T-helper 9 cell (primary cell): ENCODE data around the gene PKNOX2.

Experiments
- DNase-seq: peaks from one replicate; pipeline ENCODE4 v3.0.0-alpha.2; 2020

PKNOX2 gene

DNA sequence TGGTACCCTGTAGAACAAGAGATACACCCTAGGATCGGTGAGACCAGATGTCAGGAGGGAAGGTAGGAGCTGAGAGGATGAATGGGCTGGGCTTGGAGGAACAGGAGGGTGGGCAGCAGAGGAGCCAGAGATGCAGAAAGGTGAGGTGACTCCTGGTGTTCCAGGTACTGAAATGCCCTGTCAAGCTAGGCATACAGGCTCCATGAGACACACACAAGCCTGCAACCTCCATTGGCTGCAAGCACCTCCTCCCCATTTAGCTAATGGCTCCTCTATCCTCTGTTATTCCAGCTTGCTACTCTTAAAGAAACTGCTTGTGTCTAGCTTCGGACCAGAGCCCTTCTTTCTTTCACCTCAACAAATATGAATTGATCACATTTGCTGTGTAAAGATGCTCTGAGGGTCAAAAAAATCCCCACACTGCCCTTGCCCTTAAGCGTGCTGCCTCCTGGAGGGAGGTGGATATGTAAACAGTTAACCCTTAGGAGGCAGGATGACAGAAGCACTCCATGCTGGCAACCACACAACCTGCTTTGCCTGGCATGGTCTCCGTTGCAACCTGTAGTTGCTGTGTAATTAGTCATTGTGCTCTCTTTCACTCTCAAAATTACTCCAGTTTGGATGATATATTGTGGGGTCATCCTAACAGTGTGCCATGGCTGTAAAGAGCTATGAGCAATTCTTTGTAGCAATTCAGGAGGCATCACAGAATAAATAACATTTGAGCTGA is 156.0 kb downstream of the PKNOX2 start:
- no peak for DNase-seq

DNA sequence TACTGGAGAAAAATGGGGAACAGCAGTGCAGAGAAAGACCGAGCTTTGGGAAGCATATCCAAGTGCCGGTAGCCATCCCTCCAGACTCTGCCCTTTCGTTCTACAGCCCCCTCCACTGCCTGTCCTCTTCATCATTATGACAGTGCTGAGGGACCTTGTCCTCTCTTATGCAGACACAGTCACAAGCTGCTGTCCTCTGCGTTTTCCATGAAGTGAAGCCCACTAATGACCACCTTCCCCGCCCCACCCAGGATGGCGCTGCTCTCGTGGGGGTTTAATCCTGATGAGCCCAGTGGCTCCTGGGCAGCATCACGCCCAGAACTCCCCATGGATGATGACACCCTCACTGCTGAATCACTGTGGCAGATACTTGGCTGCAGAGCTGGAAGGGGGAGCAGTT is 157.7 kb downstream of the PKNOX2 start:
- no peak for DNase-seq

DNA sequence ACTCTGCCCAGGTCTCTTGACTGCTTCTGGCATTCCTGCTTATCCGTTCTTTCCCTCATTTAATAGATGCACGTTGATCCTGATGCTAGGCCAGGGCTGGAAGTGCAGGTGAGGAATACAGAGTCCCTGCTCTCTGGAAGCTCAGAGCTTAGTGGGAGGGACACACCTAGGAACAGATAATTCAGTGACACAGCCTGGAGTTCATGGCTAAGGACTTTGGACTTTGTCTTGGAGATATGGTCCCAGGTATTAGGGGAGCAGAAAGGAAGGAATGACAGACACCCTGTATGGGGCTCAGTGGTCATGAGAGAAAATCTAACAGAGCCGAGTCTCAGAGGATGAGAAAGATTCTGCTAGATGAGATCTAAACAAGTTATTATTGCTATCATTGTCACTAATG is 160.6 kb downstream of the PKNOX2 start:
- DNase-seq, result no peak

DNA sequence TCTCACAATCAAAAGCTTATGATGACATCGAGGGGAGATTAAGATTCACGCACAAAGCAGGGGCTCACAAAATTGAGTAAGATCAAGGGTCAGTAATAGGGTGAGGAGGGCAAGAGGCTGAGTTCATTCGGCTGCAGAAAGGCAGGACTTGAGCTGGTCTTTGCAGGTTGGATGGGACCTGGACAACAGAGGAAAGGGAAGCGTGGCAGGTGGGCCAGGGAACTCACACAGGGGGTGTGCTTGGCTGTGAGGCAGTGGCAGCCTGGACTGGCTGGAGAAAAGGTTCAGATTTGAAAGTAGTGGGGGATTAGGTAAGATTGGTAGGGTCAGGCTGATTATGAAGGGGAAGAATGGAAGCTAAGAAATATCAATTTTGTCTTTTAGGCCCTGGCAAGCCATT is 161.6 kb downstream of the PKNOX2 start:
- DNase-seq, result no peak

DNA sequence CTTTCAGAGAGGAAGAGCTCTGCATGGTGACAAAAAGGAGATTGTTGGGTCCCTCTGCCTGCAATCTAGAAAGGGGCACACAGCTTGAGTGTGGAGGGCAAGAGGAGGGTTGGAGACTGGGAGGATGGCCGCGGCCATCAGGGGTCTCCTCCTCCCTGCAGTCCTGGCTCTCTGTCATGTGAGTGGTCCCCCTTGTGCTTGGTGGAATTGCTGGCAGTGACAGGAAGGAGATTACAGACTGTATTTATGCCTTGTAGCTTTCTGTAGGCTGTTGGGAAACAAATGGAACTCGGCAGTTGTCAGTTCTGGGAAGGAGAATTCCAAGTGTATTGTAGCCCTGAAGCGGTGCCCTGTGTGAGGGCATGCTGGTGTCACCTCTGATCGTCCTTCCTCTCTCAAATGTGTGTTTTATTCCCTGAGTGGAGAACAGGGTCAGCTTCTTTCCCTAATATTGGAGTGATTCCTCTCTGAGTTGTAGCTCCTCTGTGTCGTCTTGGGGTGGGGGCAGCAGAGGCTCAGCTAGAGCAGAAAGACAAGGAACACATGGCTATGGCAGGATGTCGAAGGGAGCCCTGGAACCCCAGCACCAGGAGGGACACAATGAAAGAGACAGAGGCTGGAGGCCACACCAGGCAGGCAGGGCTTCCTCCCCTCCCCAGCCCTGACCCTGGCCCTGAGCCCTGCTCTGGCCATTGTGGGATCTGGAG is 163.1 kb downstream of the PKNOX2 start:
- DNase-seq, result no peak

DNA sequence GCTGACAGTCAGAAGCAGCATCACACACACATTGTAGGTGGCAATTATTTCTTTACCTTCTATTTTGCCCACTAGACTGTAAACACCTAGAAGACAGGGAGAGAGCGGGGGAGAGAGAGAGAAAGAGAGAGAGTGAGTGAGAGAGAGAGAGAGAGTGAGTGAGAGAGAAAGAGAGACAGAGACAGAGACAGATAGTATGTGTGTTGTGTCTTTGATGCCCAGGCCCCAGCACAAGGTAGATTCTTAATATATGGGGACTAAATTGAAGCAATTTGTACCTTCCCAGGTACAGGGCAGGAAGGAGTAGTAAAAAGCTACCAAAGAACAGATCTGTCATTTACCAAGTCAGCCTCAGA is 163.7 kb downstream of the PKNOX2 start:
- no peak for DNase-seq

DNA sequence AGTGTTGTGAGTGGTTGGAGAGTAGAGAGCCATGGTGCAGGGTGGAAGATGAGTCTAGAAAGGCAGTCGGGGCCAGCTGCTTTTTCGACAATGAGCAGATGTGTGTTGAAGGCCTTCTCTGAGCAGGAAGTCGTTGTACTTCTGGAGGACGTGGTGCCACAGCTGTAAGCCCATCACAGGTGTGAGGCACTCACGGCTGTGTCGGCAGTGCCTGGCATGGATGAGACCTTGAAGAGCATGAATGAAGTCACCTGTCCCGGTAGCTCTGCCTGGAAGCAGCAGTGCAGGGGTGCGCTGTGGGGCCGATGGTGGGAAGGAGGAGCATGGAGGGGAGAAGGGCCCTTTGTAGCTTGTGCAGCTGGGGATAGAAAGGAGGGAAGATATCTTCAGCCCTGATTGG is 165.2 kb downstream of the PKNOX2 start:
- no peak for DNase-seq

DNA sequence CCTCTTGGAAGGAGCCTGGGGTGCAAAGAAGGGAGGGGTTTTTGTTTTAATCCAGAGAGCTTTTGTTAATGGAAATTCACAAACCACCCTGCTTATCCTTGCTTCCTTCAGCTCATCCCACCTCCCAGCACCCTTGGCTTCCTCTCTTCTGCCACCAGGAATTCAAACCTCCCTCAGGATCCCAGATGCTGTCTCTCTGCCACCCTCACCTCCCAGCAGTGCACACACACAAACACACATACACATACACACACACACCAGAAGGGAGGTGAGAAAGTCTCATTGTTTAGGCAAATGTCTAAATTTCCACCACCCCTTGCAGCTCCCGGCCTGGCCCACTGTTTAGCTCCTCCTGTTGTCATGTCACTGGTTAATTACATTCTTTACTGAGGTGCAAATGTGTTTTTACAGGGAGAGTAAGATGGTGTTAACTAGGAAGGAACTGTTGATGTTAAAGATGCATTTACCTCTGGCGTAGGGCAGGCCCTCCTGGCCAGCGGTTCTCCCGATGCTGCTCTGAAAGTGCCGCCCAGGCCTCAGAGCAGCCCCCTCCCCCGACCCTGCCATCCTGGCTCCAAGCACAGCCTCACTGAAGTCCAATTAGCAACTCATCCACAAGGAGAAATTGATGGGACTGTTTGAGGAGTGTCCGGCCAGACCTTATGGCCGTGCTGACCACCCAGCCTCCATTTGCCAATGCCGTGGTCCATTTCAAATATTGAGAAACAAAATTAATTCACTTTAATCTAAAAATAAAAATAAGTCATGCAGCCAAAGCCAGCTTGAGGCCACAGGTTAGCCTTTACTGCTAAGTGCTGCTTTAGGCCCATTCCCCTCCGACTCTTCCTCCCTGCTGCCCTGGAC is 166.1 kb downstream of the PKNOX2 start:
- DNase-seq, result no peak

DNA sequence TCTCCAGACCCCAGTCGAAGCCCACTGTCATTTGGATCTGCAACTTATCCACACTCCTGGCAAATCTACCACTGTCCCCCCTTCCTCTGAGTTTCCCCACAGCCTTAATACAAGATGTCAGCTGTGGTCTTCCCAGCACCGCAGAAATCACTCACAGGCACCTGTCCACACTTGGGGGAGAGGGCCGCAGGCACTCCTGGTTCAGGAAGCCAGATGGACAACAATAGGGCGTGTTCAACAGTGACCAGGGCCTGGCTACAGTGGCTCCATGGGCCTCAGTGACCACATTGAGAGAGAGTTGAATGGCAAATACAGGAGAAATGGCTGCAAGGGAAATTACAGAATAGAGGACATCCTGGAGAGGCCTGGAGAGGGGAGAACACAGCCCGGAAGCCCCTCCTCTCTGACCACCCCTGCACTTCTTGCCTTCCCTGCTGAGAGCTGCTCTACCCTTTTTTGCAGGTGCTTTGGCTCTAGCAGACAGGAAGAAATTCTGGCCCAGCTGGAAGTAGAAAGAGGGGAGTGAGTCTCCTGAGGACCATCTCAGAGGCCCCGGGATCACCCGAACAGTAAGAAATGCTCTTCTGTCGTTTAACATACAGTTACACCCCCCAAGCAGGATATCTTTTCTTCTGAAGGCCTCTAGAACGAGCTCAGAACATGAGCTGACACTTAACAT is 166.9 kb downstream of the PKNOX2 start:
- no peak for DNase-seq

DNA sequence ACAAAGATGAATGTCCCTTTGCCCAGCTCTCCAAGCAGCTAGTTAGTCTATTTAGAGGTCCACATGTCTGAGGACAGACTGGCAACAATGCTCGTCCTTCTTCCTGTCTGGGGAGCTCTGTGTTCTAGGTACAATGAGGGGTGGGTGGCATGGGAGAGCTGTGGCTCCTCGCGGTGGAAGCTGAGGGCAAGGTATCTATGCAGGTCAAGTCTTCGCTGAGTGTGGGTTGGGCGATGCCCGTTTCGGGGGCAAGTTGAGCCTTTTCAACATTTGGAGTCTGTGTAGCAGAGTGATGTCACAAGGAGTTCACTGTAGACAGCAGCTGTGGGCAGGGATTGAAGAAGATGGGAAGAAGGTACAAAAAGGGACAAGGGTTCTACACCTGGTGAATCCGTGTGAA is 168.3 kb downstream of the PKNOX2 start:
- DNase-seq, result no peak

DNA sequence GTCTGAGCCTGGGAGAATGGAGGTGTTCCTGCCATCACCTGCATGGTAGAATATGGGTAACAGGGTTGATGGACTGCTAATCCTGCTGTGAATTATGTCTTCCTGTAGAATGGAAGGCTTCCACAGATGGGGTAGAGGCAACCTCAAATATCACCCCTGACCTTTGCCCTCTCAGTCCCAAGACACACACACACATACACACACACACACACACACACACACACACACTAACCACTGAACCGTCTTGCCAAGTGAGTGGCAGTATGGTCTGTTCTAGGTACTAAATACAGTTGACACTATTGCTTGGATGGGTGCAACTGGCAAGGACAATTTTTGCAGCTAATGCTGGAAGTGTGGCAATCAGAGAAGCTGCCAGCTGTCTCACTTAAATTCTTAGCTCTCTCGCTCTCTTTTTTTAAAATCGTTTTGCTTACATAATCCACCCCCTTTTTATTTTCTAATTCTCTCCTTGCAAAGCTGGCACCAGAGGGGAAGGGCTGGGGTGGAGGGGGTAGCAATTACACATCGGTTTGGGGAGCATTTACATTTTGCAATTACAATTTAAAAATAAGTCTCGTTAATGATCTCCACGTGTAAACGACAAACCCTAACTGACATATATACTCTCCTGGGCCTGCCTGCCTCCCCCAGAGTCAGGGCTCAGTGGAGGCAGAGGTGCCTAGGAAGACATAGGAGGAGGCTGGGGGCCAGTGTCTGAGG is 169.0 kb downstream of the PKNOX2 start:
- no peak for DNase-seq

DNA sequence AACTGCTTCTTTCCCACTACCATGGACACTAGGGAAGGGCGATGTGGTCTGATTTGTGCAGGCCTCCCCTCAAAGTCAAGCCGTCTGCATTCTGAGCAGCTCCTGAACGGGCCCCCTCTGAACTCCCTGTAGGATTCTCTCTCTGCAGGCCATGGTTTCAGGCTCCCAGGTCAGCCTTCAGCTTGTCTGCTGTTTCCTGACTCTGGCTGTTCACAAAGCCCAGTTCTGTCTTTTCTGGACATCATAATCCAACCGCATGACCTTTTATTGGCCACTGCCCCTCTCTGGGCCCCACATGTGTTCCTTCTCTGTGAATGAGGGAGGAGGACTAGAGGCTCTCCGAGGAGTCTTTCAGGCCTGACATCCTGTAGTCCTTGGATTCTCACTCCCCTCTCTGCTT is 170.6 kb downstream of the PKNOX2 start:
- no peak for DNase-seq

DNA sequence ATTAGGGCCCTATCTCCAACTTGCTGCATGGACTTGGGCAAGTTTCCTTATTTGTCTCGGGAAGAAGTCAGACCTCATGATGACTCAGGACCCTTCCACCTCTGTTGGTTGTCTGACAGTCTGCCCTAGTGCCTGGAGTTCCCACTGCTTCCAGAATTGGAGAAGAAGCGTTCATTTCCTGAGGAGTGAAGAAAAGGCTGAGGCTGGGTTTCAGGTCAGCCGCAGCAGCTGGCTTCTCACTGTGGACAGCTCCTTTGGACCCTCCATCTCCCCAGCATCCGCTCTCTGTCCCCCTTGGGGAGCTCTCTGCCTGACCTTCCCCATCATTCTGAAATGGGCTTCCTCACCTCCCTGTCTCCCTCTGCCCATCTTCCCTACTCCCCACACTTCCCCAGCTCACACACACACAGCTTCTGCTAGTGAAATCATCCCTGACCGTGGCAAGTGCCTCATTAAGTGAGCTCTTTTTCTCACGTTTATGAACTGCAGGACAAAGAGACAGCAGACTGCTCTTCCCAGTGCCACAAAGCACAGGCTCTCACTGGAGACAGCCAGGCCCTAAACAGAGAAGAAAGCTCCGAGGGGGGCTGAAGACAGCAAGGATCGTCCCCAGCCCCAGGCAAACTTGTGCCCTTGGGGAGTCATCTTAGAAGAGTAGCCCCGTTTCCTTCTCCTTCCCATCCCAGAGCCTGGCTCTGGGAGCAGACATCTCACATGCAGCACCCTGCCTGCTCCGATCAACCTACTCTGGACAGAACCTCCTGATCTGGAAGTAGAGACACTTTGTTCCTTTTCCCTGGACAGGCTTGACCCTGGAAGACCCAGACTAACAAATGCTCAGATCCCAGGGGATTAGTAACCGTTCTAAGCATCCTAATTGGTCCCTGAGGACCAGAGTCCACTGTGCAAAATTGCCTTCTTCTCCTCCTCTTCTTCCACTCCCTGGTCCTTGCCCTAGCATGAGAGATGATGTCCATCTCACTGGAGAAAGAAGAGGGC is 173.6 kb downstream of the PKNOX2 start:
- DNase-seq, result no peak

DNA sequence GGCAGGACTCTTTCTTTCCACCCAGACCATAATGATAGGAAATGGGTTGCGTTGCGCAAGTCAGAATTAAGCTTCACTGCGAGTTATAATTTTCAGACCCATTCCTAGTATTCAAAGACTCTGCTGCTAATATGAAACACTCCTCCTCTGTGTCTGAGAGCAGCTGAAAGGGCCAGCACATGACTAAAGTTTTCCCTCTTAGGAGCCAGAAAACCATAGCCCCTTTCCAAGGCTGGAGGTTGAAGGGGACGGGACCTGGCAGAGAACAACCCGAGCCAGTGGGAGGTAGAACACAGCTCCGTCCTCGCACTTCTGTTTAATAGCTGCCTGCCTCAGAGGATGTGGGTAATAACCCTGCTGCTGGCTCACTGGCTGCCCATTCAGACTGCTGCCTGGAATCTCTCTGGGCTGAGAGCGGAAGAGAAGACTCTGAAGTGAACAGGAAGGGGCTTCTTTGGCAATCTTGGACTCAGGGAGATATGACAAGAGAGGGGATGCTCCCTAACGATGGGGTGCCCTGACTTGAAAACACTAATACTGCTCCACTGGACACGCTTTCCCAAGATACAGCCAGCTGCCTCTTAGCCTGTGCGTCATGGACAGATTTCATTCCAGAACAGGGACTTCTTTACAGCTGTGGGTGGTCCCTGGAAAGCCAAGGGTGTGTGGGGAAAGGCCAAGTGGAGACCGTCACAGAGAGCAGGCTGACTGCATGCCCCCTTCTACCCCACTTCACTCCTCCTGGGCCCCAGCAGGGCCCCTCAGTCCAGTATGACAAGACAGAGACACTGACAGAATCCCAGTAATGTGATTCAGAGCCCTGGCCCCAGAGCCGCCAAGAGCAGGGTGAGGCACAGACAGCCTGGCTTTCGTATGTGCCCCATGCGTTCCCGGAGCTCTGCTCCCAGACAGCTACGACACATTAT is 174.6 kb downstream of the PKNOX2 start:
- DNase-seq, result no peak

DNA sequence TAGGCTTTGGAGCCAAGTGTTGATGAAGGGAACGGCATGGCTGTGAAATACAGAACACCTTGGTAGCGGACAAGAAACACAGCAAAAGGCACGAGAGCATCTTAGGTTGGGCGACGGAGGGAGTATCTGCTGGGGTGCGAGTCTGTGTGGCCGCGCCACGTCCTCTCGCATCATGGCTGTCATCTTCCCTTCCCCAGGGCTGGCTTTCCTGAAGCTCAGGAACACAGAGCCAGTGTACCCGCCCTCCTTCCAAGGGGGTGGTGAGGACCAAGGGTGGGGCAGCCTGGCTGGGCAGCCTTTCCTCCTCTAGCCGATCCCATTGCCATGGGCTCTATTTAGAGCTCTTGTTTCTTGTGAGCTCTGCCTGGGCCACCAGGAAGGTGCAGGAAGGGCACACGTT is 177.1 kb downstream of the PKNOX2 start:
- DNase-seq, result no peak

DNA sequence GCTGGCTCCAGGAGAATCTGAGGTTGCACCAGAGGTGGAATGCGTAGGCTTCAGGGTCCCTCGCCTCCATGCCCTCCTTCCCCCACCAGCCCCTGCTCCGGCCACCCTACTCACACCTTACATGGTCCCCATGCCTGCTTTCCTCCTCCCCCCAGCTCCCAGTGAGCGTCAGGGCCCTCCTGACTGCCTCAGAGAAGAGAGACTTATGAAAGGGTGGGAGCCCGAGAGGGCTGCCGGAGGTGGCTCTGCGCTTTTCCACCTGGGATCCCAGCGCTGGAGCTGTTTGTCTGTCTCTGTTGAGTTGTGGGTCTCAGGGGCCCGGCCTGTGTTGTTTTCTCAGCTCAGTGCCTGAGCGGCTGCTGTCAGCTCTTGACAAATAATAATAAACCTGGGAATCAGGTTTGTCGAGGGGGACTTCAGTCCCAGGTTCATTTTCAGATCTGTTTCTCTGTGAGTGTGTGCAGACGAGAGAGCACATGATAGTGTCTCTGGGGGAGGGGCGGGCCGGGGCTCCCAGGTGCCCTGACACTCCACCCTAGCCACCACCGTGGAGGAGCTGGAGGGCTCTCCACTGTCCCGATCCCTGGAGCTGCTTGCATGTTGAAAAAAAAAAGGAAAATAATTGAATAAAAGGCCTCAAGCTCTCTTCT is 177.9 kb downstream of the PKNOX2 start:
- no peak for DNase-seq

DNA sequence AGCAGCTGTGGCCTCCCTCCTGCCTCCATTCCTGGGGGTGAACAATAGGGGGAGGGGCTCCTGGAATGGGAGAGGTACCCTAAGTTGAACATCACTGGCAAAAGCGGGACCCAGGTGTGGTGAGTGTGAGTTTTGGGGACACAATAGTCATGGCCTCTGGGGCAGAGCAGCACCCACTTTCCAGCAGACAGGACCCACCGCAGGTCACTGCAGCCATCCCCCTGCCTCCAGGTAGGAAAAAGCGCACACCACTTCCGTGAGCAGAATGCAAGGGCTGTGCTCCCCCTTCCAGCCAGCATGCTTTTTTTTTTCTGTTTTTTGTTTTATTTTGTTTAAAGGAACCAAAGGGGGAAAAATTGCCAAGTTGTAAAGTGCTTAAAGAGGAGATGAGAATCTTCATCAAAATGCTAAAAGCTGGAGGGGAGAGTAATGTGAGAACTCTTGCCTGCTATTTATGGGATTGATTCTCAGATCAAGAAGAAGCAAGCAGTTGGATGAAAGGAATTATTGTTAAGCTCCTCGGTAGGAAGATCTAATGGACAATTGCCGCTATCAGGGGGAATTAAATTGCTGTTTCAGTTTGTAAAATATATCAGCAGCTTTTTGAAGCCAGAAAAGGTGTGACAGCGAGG is 178.7 kb downstream of the PKNOX2 start:
- DNase-seq, result no peak

DNA sequence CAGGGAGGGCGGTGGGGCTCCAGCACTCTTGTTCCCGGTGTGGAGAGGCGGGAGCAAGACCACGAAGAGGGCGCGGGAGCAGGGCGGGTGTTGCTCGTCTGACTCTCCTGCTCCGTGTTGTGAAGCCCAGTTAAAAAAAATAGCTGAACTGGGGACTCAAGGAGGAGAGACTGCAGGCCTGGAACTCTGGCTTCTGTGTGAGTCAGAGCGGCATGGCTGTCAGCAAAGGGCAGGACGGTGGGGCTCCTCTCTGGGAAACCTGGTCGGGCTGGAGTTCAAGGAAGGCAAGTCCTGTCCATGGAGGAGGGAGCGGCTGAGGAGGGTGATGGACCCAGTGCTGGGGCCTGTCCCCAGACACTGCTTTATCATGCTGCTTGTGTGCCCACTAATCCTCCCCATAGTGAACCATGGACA is 179.2 kb downstream of the PKNOX2 start:
- DNase-seq, result no peak

DNA sequence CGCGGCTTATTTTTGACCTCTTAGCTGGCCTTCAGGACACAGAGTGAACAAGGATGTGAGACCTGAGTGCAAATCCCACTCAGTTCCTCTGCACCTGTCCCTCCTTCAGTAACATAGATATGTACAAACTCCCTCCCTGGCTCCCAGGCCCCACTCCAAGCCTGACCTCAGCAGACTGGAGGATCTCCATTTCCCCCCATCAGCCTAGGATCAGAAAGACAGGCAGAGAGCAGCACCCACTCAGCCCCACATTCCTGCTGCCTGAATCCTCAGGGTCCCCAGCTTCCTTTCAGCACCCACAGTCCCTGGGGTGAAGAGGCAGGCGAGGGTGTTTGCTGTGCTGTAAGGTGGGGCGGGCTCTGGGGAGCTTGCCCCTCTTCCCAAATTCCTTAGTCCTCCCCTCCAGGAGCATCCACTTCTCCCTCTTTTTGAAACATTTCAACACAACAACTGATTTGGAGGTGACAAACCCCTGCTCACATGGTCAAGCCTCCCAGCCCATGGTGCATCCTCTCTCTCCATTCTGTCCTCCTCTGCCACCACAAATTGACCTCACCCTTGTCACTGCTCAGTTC is 180.4 kb downstream of the PKNOX2 start:
- no peak for DNase-seq
